ENCODE data around the gene PPY.
"Not testable (repeated sequence)": the region's sequence is repeated elsewhere in the genome, so short reads cannot be mapped to it uniquely, and the experiment has no call there.

The PPY gene

DNA sequence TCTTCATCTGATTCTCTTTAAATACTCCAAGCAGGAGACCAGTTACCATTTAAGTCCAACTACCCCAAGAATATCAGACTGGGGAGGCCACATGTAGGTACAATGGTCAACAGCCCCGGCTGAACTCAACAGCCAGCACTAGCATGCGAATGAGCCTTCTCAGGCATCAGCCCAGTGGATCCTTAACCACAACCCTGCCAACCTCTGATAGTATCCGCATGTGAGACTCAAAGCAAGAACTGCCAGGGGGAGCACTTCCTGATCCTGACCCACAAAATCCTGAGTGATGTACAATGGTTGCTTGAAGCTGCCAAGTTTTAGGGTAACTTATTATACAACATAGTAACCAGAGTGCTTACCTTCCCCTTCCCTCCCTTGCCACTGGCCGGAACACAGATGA lies 7.5 kb upstream of the PPY start:
- TF ChIP-seq, protein P1, sequence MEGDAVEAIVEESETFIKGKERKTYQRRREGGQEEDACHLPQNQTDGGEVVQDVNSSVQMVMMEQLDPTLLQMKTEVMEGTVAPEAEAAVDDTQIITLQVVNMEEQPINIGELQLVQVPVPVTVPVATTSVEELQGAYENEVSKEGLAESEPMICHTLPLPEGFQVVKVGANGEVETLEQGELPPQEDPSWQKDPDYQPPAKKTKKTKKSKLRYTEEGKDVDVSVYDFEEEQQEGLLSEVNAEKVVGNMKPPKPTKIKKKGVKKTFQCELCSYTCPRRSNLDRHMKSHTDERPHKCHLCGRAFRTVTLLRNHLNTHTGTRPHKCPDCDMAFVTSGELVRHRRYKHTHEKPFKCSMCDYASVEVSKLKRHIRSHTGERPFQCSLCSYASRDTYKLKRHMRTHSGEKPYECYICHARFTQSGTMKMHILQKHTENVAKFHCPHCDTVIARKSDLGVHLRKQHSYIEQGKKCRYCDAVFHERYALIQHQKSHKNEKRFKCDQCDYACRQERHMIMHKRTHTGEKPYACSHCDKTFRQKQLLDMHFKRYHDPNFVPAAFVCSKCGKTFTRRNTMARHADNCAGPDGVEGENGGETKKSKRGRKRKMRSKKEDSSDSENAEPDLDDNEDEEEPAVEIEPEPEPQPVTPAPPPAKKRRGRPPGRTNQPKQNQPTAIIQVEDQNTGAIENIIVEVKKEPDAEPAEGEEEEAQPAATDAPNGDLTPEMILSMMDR (IDR thresholded peaks at IDR 0.05; ENCODE audit: insufficient read depth, low read length, missing control alignments), result no peak
- CTCF ChIA-PET, result interaction anchor here (0.9 to 16.0 kb wide), 6 partner anchors 12 to 219 kb away, joined by 4 to 320 read pairs (median 4); partner anchors contain the start of gene NAGS
- POLR2A ChIA-PET, result no interaction called here
- H3K4me3 ChIP-seq (ENCODE audit: low read depth, low read length), result no peak overlapping the region
- no peak for DNase-seq (ENCODE audit: low read depth, low spot score)

- POLR2A ChIA-PET, result no interaction called here
- CTCF ChIA-PET, result interaction anchor here (0.7 to 16.0 kb wide), 12 partner anchors 10 to 237 kb away, joined by 3 to 320 read pairs (median 5); partner anchors contain the start of genes ASB16, HDAC5 and NAGS
- no peak for DNase-seq (ENCODE audit: low read depth, low spot score)
- no peak overlapping the region for H3K4me3 ChIP-seq (ENCODE audit: low read depth, low read length)
- TF ChIP-seq, protein P1 (IDR thresholded peaks at IDR 0.05; ENCODE audit: insufficient read depth, low read length, missing control alignments), result no peak
Observed at GRCh38 chr17:43946781-43947180, 4.5 kb upstream of the PPY start.

GRCh38 chr17:43945074-43945829 lies 3.0 kb upstream of the PPY start:
- TF ChIP-seq, protein P1 (IDR thresholded peaks at IDR 0.05; ENCODE audit: insufficient read depth, low read length, missing control alignments), result no peak
- POLR2A ChIA-PET, result no interaction called here
- CTCF ChIA-PET, result interaction anchor here (0.6 to 16.0 kb wide), 22 partner anchors 8 to 408 kb away, joined by 3 to 320 read pairs (median 18); partner anchors contain the start of genes ASB16, HDAC5, NAGS and PYY
- H3K4me3 ChIP-seq (ENCODE audit: low read depth, low read length), result no peak overlapping the region
- no peak for DNase-seq (ENCODE audit: low read depth, low spot score)

DNA sequence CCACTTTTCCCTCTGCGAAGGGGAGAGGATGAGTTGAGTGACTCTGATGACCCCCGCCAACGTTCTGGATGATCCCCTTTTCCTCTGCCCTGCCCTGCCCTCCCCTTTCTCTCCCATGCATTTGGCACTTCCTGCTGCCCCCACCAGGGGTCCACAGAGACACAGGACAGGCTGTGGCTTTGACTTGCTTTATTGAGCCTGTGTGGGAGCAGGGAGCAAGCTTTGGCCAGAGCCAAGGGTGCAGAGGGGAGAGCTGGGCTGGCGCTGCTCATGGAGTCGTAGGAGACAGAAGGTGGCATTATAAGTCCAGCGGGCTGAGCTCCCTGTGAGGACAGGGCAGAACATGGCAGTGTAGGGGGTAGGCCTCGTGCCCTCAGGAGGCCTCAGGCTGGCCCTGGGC lies 1.6 kb downstream of the PPY start:
- ChIA-PET POLR2A (no interaction called here), CTCF (interaction anchor here (0.8 to 16.0 kb wide), 15 partner anchors 11 to 269 kb away, joined by 3 to 320 read pairs (median 3); partner anchors contain the start of genes ASB16 and NAGS)
- TF ChIP-seq, protein P1 (IDR thresholded peaks at IDR 0.05; ENCODE audit: insufficient read depth, low read length, missing control alignments), result peak; percentile 84
- H3K4me3 ChIP-seq (ENCODE audit: low read depth, low read length), result no peak overlapping the region
- no peak for DNase-seq (ENCODE audit: low read depth, low spot score)

- DNase-seq (ENCODE audit: low read depth, low spot score), result no peak
- no peak overlapping the region for H3K4me3 ChIP-seq (ENCODE audit: low read depth, low read length)
- ChIA-PET POLR2A (no interaction called here), CTCF (interaction anchor here (0.8 to 16.0 kb wide), 12 partner anchors 8 to 270 kb away, joined by 3 to 320 read pairs (median 7); partner anchors contain the start of gene NAGS)
- TF ChIP-seq, protein P1 (IDR thresholded peaks at IDR 0.05; ENCODE audit: insufficient read depth, low read length, missing control alignments), result no peak
Observed at GRCh38 chr17:43939886-43940285, 2.4 kb downstream of the PPY start.

DNA sequence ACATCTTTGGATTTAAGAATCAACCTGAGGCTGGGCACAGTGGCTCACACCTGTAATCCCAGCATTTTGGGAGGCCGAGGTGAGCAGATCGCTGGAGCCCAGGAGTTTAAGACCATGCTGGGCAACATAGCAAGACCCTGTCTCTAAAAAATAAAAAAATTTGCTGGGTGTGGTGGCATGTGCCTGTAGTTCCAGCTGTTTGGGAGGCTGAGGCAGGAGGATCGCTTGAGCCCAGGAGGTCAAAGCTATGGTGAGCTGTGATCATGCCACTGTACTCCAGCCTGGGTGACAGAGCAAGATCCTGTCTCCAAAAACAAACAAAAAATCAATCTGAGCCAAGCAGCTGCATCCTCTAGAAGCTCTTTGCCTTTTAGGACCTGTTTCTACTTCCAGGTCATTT lies 2.8 kb downstream of the PPY start:
- CTCF ChIA-PET, result interaction anchor here (1.0 to 16.0 kb wide), 11 partner anchors 8 to 176 kb away, joined by 3 to 320 read pairs (median 7); partner anchors contain the start of gene NAGS
- POLR2A ChIA-PET; H3K4me3 ChIP-seq (ENCODE audit: low read depth, low read length); DNase-seq (ENCODE audit: low read depth, low spot score): not testable (repeated sequence)

All from AG04449 (cell line).